Inflammatory macrophage treated with lipopolysaccharide for 4 hours (primary cell): ENCODE measurements around the gene RNF148.
"Not testable (repeated sequence)": the region's sequence is repeated elsewhere in the genome, so short reads cannot be mapped to it uniquely, and the experiment has no call there.

ENCODE experiments used
- DNase-seq: peaks from one replicate; pipeline ENCODE4 v3.0.0-alpha.2; 2020

The RNF148 gene

DNA sequence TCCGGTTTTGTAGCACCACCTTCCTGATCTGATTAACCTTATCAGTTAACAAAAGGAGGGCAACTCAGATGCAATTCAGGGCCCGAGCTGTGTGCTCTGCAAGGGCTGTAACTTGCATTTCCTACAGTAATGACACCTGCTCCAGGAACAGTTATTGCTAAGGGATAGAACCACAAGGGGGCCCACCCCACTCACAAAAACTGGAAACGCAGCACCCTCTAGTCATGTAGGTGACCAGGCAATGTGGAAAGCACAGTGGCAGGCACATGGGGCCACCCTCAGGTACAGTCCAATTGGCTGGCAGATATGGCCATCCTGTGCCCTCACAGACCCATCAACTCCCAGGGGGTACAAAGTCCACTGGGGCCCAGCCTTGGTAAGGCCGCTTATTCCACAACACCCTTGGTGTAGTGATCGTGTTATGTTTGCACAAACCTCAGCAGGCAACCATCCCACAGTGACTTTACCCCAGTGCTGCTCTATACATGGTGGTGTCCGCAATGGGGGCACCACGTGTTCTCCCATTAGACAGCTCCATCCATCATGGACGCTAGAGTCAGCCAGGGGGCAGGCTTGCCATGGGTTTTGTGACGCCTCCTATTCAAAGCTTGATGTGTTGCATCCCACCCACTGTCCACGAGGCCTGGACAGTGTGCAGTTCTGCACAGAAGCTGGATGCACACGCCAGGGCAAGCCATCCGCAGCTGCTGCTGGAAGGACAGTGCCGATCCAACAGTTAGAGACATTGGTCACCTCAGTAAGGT lies 13.2 kb downstream of the RNF148 start:
- no peak for DNase-seq

DNA sequence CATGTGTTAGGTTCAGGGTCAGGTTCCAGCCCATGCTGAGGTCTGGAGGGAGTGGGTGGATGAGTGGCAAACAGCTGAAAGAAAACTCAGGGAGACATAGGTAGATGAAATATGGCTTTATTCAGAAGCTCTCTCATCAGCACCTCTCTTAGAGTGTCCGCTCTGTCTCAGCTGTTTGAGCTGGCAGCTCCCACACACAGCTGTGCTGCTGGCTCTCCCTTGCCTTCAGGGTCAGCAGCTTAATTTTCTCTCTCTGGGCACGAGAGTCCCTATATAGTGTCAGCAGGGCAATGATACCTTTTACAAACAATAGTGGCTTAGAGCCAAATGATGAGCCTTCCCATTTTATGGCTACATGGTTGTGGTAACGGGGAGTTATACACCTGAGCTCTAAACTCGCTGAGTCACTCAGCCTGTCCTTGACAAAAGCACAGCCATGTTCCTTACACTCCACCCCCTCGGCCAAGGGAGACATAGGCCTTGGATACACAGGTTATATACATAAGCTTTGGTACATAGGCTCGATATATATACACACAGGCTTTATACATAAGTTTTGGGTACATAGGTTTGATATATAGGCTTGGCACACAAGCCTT lies 14.2 kb downstream of the RNF148 start:
- DNase-seq, result no peak

DNA sequence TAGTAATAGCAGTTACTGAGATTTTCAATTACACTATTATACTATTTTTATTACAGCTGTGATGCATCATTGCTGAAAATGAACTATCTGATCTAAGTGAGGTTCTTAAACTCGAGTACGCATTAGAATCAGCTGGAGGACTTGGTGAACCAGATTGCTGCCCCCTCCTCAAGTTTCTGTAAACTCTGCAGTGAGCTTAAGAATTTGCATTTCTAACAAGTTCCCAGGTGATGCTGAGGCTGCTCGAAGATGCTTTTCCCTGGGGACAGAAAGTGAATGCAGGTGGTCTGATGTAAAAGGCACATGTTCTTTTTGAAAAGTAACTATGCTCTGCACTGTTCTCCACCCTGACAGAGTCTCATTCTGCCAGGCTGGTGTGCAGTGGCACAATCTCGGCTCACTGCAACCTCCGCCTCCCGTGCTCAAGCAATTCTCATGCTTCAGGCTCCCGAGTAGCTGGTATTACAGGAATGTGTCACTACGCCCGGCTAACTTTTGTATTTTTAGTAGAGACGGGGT lies 16.3 kb downstream of the RNF148 start:
- DNase-seq, result no peak

- no peak for DNase-seq
Observed at GRCh38 chr7:122684504-122684903, 18.2 kb downstream of the RNF148 start.

GRCh38 chr7:122682815-122683550 lies 19.7 kb downstream of the RNF148 start:
- no peak for DNase-seq

DNA sequence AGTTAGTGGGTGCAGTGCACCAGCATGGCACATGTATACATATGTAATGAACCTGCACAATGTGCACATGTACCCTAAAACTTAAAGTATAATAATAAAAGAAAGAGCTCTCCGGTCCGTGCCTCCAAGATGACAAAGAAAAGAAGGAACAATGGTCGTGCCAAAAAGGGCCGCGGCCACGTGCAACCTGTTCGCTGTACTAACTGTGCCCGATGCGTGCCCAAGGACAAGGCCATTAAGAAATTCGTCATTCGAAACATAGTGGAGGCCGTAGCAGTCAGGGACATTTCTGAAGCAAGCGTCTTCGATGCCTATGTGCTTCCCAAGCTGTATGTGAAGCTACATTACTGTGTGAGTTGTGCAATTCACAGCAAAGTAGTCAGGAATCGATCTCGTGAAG lies 21.5 kb downstream of the RNF148 start:
- not testable (repeated sequence) for DNase-seq

GRCh38 chr7:122679813-122680212 lies 22.9 kb downstream of the RNF148 start:
- no peak for DNase-seq

GRCh38 chr7:122679269-122679709 lies 23.4 kb downstream of the RNF148 start:
- not testable (repeated sequence) for DNase-seq

DNA sequence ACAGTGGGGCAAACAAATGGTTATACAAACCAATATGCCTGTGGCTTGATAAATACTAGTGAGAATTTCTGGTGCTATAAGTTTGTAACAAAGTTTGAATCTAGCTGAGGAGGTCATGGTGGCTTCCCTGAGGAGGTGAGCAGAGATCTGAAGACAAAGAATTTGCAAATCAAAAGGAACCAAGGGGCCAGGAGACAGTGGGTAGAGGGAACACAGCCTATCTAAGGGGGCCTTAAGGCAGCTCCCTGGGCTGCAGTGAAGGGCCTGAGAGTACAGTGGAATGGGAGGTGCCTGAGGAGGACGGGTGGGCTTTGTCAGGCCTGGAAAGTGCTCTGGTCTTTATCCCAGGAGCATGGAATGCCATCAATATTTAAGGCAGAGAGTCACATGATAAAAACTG lies 25.6 kb downstream of the RNF148 start:
- no peak for DNase-seq

DNA sequence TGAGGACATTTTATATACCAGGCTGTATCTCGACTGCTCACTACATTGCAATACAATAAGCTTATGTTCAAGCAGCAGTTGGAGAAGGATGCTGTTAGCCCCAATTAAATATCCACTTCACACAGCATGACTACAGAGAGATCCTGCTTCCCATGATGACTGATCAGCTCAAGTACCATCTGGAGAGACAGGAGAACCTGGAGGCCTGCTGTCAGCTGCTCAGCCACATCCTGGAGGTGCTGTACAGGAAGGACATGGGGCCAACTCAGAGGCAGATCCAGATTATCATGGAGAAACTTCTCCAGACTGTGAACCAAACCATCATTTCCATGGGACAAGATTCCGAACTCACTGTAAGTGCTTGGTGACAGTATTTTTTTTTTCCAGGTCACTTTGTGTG lies 26.3 kb downstream of the RNF148 start:
- DNase-seq, result no peak

DNA sequence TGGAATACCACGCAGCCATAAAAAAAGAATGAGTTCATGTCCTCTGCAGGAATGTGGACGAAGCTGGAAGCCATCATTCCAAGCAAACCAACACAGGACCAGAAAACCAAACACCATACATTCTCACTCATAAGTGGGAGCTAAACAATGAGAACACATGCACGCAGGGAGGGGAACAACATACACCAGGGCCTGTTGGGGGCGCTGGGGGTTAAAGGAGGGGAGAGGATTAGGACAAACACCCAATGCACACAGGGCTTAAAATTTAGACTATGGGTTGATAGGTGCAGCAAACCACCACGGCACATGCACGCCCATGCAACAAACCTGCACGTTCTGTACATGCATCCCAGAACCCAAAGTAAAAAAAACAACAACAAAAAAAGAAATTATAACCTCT lies 27.1 kb downstream of the RNF148 start:
- no peak for DNase-seq

DNA sequence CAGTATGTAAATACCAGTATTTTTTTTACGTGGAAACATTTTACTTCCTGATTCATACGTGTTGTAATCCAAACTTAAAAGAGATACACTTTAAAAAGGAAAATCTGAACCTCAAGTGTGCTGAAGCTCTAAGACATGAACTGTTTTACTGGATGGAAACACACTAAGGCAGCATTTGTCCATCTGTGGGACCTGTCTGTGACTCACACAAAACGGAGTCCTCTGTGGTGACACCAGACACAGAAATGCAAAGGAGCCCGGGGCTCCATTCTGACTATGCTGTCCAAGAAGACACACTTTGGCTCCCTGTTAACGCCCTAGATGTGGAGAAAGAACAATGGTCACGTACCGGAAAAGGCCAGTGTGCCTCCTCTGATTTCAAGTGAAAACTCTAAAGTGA lies 27.7 kb downstream of the RNF148 start:
- DNase-seq, result no peak

DNA sequence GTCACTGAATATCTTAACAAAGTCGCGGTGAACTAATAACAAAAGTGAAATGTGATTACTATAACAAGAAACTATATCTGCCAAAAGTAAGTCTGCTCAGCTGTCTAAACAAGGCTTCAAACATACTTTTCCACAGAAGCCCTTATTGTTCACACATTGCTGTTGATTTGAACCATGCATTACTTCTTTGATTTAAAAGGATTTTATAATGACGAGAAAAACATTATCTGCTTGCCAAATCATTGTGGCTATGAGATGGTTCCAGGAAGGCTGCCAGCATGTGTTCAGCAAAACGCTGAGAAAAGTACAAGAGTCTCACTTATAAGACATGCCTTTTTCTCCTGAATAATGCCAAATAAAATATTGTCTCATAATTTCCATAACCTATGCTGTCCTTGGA lies 28.2 kb downstream of the RNF148 start:
- no peak for DNase-seq

DNA sequence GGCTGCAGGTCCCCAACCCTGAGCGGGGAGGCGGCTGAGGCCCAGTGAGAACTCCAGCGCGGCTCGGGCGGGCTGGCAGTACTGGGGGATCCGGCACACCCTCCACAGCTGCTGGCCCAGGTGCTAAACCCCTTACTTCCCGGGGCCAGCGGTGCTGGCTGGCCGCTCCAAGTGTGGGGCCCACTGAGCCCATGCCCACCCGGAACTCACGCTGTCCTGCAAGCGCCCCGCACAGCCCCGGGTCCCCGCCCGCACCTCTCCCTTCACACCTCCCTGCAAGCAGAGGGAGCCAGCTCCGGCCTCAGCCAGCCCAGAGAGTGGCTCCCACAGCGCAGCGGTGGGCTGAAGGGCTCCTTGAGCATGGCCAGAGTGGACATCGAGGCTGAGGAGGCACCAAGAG lies 28.8 kb downstream of the RNF148 start:
- DNase-seq, result no peak

GRCh38 chr7:122672536-122672935 lies 30.2 kb downstream of the RNF148 start:
- no peak for DNase-seq

GRCh38 chr7:122663733-122664132 lies 39.0 kb downstream of the RNF148 start:
- DNase-seq, result no peak

DNA sequence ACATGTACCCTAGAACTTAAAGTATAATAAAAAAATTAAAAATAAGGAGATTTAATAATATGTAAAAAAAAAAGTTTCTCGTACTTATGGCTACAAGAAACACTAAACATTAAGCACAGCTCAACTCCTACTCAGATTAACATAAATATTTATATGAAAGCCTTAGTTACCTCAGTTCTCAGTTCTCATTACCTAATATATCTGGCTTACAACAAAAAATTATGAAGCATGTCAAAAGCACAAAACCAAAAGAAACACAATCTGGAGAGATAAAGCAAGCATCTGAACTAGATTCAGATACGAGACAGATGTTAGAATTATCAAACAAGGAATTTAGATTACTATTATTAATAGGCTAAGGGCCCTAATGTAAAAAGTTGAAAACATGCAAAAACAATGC lies 43.9 kb downstream of the RNF148 start:
- no peak for DNase-seq

DNA sequence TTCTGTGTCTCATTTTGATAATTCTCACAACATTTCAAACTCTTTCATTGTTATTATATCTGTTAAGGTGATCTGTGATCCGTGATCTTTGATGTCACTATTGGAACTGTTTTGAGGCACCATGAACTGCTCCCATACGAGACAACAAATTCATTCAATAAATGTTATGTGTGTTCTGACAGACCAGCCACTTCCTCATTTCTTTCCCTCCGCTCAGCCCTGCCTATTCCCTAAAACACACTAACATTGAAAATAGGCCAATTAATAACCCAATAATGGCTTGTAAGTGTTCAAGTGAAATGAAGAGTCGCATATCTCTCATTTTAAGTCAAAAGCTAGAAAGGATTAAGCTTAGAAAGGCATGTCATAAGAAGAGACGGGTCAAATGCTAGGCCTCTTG lies 49.0 kb downstream of the RNF148 start:
- no peak for DNase-seq

- no peak for DNase-seq
Observed at GRCh38 chr7:122652876-122653275, 49.8 kb downstream of the RNF148 start.
